Neural cell (in vitro differentiated cells): ENCODE data around the gene CHPF2. TPM values are rescaled to one million over a fixed set of nuclear protein-coding genes. Genes with fewer than 3 reads are reported as not detected.

Experiments used
- H2AFZ ChIP-seq: fragments of 200-600, 300-800 bp; sonication (generic), shearing (Covaris generic); 2 replicates; pipeline ENCODE4 v1.6.0; 2014; ENCODE audit warnings: low read depth, mild to moderate bottlenecking, antibody characterized with exemption, low read length, moderate library complexity
- H3F3A ChIP-seq: fragments of 200-600 bp; shearing (Covaris generic); 2 replicates; pipeline ENCODE4 v1.6.1; 2016; ENCODE audit warnings: mild to moderate bottlenecking, moderate library complexity, mixed read lengths, antibody characterized with exemption, low read length; ENCODE audit not compliant: insufficient read depth, poor library complexity, severe bottlenecking
- H3K27ac ChIP-seq: fragments of 200-600, 300-800 bp; sonication (generic), shearing (Covaris generic); 2 replicates; pipeline ENCODE4 v1.5.1; 2014; ENCODE audit warnings: mild to moderate bottlenecking, low read length, moderate library complexity
- H3K27me3 ChIP-seq: fragments of 300-800, 200-600 bp; sonication (generic), shearing (Covaris generic); 2 replicates; pipeline ENCODE4 v1.6.0; 2014; ENCODE audit warnings: mild to moderate bottlenecking, low read depth, low read length, moderate library complexity; ENCODE audit not compliant: insufficient read depth
- H3K36me3 ChIP-seq: fragments of 300-800, 200-600 bp; sonication (generic), shearing (Covaris generic); 2 replicates; pipeline ENCODE4 v1.5.1; 2014; ENCODE audit warnings: mild to moderate bottlenecking, antibody characterized with exemption, low read length, moderate library complexity; ENCODE audit not compliant: insufficient read depth
- H3K4me2 ChIP-seq: fragments of 300-800, 200-600 bp; sonication (generic), shearing (Covaris generic); 2 replicates; pipeline ENCODE4 v1.6.0; 2014; ENCODE audit warnings: mild to moderate bottlenecking, low read length
- H3K4me3 ChIP-seq: fragments of 300-800, 200-600 bp; sonication (generic), shearing (Covaris generic); 2 replicates; pipeline ENCODE4 v1.5.1; 2014; ENCODE audit warnings: mild to moderate bottlenecking, low read length, moderate library complexity
- H3K79me2 ChIP-seq: fragments of 200-600 bp; shearing (Covaris generic); replicated peaks from 2 replicates; pipeline ENCODE4 v1.6.0; 2014; ENCODE audit warnings: mild to moderate bottlenecking, low read length, moderate library complexity; ENCODE audit not compliant: insufficient read depth
- H3K9ac ChIP-seq: fragments of 300-800, 200-600 bp; sonication (generic), shearing (Covaris generic); 2 replicates; pipeline ENCODE4 v1.6.1; 2016; ENCODE audit warnings: mild to moderate bottlenecking, low read length, mixed read lengths
- H3K9me2 ChIP-seq: fragments of 200-600 bp; shearing (Covaris generic); 2 replicates; pipeline ENCODE4 v1.6.1; 2016; ENCODE audit warnings: mild to moderate bottlenecking, low read length, mixed read lengths; ENCODE audit not compliant: insufficient read depth
- H3K9me3 ChIP-seq: fragments of 200-600, 300-800 bp; sonication (generic), shearing (Covaris generic); 2 replicates; pipeline ENCODE4 v1.6.1; 2016; ENCODE audit warnings: mild to moderate bottlenecking, mixed run types, low read length, moderate library complexity, mixed read lengths
- H4K20me1 ChIP-seq: fragments of 200-600 bp; shearing (Covaris generic); 2 replicates; pipeline ENCODE4 v1.6.1; 2016; ENCODE audit warnings: mild to moderate bottlenecking, mixed run types; ENCODE audit not compliant: insufficient read depth
- EZH2 ChIP-seq: fragments of 200-600, 300-800 bp; shearing (Covaris generic), sonication (generic); IDR thresholded peaks from 2 replicates; pipeline ENCODE4 v1.6.1; 2014; ENCODE audit warnings: antibody characterized with exemption, low read length, borderline replicate concordance, mild to moderate bottlenecking; ENCODE audit not compliant: insufficient read depth, poor library complexity, severe bottlenecking
- MXI1 ChIP-seq: fragments of 450-650 bp; conservative IDR thresholded peaks from 2 replicates; pipeline ENCODE4 v1.6.1; 2014; ENCODE audit warnings: antibody characterized with exemption, mild to moderate bottlenecking; ENCODE audit not compliant: poor library complexity, severe bottlenecking
- POLR2AphosphoS5 ChIP-seq: IDR thresholded peaks from 2 replicates; pipeline ENCODE4 v1.6.1; 2012
- RAD21 ChIP-seq: fragments of 450-650 bp; conservative IDR thresholded peaks from 2 replicates; pipeline ENCODE4 v1.6.1; 2014; ENCODE audit warnings: antibody characterized with exemption, mild to moderate bottlenecking, moderate library complexity
- SMC3 ChIP-seq: fragments of 450-650 bp; conservative IDR thresholded peaks from 2 replicates; pipeline ENCODE4 v1.6.1; 2014; ENCODE audit warnings: antibody characterized with exemption, mild to moderate bottlenecking, moderate library complexity; ENCODE audit not compliant: poor library complexity
- TAF1 ChIP-seq: IDR thresholded peaks from 2 replicates; pipeline ENCODE4 v1.6.1; 2012; ENCODE audit warnings: low read depth
- polyA plus RNA-seq: library from polyadenylated mRNA; depleted of rRNA; stranded (reverse); fragments of >200 nt; gene quantifications from 2 replicates; pipeline ENCODE4 v1.2.3, GENCODE V29; 2014
- TF ChIP-seq, protein P1 (sequence below): IDR thresholded peaks from 2 replicates; pipeline ENCODE4 v1.6.1; 2012; ENCODE audit warnings: borderline replicate concordance
- TF ChIP-seq, protein P2 (sequence below): fragments of 450-650 bp; IDR thresholded peaks from 2 replicates; pipeline ENCODE4 v1.5.1; 2014; ENCODE audit warnings: antibody characterized with exemption, mild to moderate bottlenecking, moderate library complexity; ENCODE audit not compliant: poor library complexity, severe bottlenecking

The CHPF2 gene
- polyA plus RNA-seq, 1 donor from 2014 or later: 22.5 TPM

DNA sequence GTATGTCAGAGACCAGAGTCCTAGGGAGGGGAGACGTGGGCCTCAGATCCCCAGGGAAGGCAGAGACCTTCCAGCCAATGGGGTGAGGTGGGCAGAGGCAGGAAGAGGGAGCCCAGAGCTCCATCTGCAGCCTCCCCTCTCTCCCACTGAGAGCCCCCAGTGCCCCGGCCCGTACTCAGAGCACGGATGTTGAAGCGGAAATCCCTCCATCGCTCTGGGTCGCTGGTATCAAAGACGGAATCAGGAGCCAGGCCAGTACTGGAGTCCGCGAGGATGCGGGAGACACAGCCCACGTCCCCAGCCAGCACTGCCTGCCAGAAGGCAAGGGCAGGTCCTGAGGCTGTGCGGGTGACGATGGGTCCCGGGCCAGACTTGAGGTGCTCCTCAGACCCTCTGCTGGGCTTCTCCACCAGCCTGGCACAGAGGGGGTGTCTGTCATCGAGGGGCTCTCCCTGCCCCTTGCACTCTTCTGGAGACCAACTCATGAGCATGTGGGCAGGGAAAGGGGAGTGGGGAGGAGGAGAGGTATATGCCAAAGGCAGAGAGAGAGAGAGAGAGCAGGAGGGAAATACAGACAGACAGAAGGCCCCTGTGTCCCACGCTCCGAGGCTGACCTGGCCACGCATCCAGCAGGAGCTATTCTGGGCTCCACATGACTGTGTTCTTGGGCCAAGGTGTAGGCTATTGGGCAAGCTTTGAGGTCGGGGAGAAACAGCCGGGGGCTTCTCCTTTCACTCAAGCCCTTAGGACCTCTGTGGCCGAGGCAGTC, 45.5 kb upstream of the CHPF2 start, which contains the start of gene ASB10:
Gene ASB10 (minus strand): TSS at position 611 of the 769 bp plus-strand sequence. CDS start 120 bp downstream, at position 491.
- no peak within 1 kb of the TSS for H3K9ac ChIP-seq
- no peaks in the 10 kb centered on the region for H3K9me3 ChIP-seq
- H3F3A ChIP-seq: no peaks in the 10 kb centered on the region
- no peaks in the 10 kb centered on the region for H3K9me2 ChIP-seq
- no peak within 1 kb of the TSS for H3K27ac ChIP-seq
- H3K36me3 ChIP-seq: no peaks in the 10 kb centered on the region
- no peak for TF ChIP-seq MXI1
- TF ChIP-seq POLR2AphosphoS5: no peak
- TF ChIP-seq, protein P1, sequence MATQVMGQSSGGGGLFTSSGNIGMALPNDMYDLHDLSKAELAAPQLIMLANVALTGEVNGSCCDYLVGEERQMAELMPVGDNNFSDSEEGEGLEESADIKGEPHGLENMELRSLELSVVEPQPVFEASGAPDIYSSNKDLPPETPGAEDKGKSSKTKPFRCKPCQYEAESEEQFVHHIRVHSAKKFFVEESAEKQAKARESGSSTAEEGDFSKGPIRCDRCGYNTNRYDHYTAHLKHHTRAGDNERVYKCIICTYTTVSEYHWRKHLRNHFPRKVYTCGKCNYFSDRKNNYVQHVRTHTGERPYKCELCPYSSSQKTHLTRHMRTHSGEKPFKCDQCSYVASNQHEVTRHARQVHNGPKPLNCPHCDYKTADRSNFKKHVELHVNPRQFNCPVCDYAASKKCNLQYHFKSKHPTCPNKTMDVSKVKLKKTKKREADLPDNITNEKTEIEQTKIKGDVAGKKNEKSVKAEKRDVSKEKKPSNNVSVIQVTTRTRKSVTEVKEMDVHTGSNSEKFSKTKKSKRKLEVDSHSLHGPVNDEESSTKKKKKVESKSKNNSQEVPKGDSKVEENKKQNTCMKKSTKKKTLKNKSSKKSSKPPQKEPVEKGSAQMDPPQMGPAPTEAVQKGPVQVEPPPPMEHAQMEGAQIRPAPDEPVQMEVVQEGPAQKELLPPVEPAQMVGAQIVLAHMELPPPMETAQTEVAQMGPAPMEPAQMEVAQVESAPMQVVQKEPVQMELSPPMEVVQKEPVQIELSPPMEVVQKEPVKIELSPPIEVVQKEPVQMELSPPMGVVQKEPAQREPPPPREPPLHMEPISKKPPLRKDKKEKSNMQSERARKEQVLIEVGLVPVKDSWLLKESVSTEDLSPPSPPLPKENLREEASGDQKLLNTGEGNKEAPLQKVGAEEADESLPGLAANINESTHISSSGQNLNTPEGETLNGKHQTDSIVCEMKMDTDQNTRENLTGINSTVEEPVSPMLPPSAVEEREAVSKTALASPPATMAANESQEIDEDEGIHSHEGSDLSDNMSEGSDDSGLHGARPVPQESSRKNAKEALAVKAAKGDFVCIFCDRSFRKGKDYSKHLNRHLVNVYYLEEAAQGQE: no peak
- TF ChIP-seq, protein P2, sequence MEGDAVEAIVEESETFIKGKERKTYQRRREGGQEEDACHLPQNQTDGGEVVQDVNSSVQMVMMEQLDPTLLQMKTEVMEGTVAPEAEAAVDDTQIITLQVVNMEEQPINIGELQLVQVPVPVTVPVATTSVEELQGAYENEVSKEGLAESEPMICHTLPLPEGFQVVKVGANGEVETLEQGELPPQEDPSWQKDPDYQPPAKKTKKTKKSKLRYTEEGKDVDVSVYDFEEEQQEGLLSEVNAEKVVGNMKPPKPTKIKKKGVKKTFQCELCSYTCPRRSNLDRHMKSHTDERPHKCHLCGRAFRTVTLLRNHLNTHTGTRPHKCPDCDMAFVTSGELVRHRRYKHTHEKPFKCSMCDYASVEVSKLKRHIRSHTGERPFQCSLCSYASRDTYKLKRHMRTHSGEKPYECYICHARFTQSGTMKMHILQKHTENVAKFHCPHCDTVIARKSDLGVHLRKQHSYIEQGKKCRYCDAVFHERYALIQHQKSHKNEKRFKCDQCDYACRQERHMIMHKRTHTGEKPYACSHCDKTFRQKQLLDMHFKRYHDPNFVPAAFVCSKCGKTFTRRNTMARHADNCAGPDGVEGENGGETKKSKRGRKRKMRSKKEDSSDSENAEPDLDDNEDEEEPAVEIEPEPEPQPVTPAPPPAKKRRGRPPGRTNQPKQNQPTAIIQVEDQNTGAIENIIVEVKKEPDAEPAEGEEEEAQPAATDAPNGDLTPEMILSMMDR: no peak
- H3K27me3 ChIP-seq: no peaks in the 10 kb centered on the region
- H3K4me3 ChIP-seq: no peak within 1 kb of the TSS
- no peaks in the 10 kb centered on the region for H4K20me1 ChIP-seq
- no peaks in the 10 kb centered on the region for H3K79me2 ChIP-seq
- no peak within 1 kb of the TSS for H3K4me2 ChIP-seq
- no peak within 1 kb of the TSS for H2AFZ ChIP-seq

DNA sequence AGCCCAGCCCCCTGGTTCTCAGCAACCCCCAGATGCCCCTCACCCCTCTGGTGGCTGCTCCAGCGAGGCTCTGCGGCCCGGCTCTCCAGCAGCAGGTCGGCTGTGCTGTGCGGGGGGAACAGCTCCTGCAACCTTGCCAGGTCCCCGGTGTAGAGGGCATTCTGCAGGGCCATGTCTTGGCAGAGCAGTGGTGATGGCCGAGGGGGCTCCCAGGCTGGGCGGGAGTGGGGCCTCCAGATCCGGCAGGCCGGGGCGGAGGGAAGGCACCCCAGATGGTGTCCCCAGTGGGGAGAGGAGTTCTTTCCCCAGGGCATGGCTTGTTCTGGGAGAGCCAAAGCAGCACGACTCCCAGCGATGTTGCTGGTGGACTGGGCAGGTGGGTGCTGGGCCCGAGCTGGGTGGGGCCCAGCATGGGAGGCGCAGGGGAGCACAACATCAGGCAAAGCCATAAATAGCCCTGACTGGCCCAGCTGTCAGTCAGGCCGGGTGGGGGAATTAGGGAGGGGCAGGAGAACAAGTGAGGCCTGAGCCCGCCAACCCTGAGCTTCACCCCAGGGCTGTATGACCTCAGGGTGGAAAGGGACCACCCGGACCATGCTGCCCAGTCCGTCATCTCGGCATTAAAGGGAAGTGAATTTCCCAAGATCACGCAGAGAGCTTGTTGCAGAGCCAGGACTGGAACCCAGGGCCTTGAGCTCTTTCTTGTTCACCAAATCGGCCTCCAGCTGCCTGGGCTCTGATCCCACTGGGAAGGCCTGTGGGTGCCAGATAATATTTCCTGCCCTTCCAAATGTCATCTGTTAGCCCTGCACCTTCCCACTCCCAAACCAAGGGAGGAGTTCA, 44.7 kb upstream of the CHPF2 start:
- no peaks in the 10 kb centered on the region for H3F3A ChIP-seq
- no peaks in the 10 kb centered on the region for H3K9me3 ChIP-seq
- no peaks in the 10 kb centered on the region for H4K20me1 ChIP-seq
- H3K36me3 ChIP-seq: no peaks in the 10 kb centered on the region
- TF ChIP-seq TAF1 (no peak), EZH2 (no peak), SMC3 (no peak), MXI1 (no peak), RAD21 (no peak)
- TF ChIP-seq, protein P2: no peak
- TF ChIP-seq, protein P1: no peak
- no peak overlapping the region for H3K4me3 ChIP-seq
- H3K4me2 ChIP-seq: no peak overlapping the region
- no peak overlapping the region for H3K27ac ChIP-seq
- H3K79me2 ChIP-seq: no peaks in the 10 kb centered on the region
- no peaks in the 10 kb centered on the region for H3K9me2 ChIP-seq
- no peak overlapping the region for H3K9ac ChIP-seq
- H3K27me3 ChIP-seq: no peaks in the 10 kb centered on the region
- no peak overlapping the region for H2AFZ ChIP-seq
